NCI-H187 treated with DMSO at 0.1 percent for 48 hours (cell line): ENCODE measurements around the gene L3MBTL2.
A peak's percentile ranks its signal among the peaks of the same experiment; 100 is the strongest.

Experiments
- DNase-seq: peaks from one replicate; lab custom pipeline; 2025; lab: John Stamatoyannopoulos, UW

Gene L3MBTL2

GRCh38 chr22:41215409-41215808 is 10.3 kb downstream of the L3MBTL2 start:
- no peak for DNase-seq

GRCh38 chr22:41215926-41216325 is 10.8 kb downstream of the L3MBTL2 start:
- no peak for DNase-seq

- no peak for DNase-seq
These were observed 11.9 kb downstream of the L3MBTL2 start for GRCh38 chr22:41216984-41217383.

GRCh38 chr22:41217553-41218157 is 12.5 kb downstream of the L3MBTL2 start:
- DNase-seq, result peak; percentile 17

GRCh38 chr22:41222846-41223507 is 17.9 kb downstream of the L3MBTL2 start:
- no peak for DNase-seq

GRCh38 chr22:41223535-41223934 is 18.4 kb downstream of the L3MBTL2 start:
- no peak for DNase-seq

- no peak for DNase-seq
These were observed 21.9 kb downstream of the L3MBTL2 start for GRCh38 chr22:41226723-41227655.

GRCh38 chr22:41229215-41229614 is 24.1 kb downstream of the L3MBTL2 start:
- DNase-seq, result no peak

- DNase-seq, result no peak
These were observed 24.8 kb downstream of the L3MBTL2 start for GRCh38 chr22:41229730-41230400.

GRCh38 chr22:41230401-41230785 is 25.3 kb downstream of the L3MBTL2 start:
- DNase-seq, result no peak

GRCh38 chr22:41231369-41231768 is 26.3 kb downstream of the L3MBTL2 start:
- DNase-seq, result no peak

- DNase-seq, result no peak
These were observed 29.9 kb downstream of the L3MBTL2 start for GRCh38 chr22:41234815-41235695.

- no peak for DNase-seq
These were observed 32.1 kb downstream of the L3MBTL2 start for GRCh38 chr22:41237036-41237706.

GRCh38 chr22:41237707-41238569 is 32.8 kb downstream of the L3MBTL2 start:
- no peak for DNase-seq

GRCh38 chr22:41238570-41239442 is 33.7 kb downstream of the L3MBTL2 start:
- DNase-seq, result no peak

- no peak for DNase-seq
These were observed 34.5 kb downstream of the L3MBTL2 start for GRCh38 chr22:41239443-41240128.

- no peak for DNase-seq
These were observed 35.4 kb downstream of the L3MBTL2 start, which contains the start of gene CHADL for GRCh38 chr22:41240377-41241132. Gene CHADL (minus strand): TSS chr22:41240931. CDS start chr22:41240881, 50 bp downstream.
